ENCODE measurements around the gene SLC29A4.
"Not testable (repeated sequence)": the region's sequence is repeated elsewhere in the genome, so short reads cannot be mapped to it uniquely, and the experiment has no call there.

The SLC29A4 gene

GRCh38 chr7:5276611-5277010 is 6.1 kb upstream of the SLC29A4 start:
- Histone ChIP-seq H3K27me3 (replicated peaks) (no peaks in the 10 kb centered on the region), H3K4me3 (ENCODE audit: low read depth, low read length) (no peak overlapping the region), H3K36me3 (replicated peaks) (no peaks in the 10 kb centered on the region), H3K27ac (no peak overlapping the region)
- in situ Hi-C loops (cut with HindIII; ENCODE audit: low pct_ligation_motif_present, low sequenced_read_pairs) = no loop called here
- TF ChIP-seq CTCF (IDR thresholded peaks at IDR 0.05; ENCODE audit: low read depth, low read length, missing control alignments) = no peak
- DNase-seq = no peak

GRCh38 chr7:5278766-5279165 is 4.0 kb upstream of the SLC29A4 start:
- Histone ChIP-seq H3K36me3 (replicated peaks) (no peaks in the 10 kb centered on the region), H3K27me3 (replicated peaks) (no peaks in the 10 kb centered on the region), H3K4me3 (ENCODE audit: low read depth, low read length) (no peak overlapping the region), H3K27ac (no peak overlapping the region)
- in situ Hi-C loops (cut with HindIII; ENCODE audit: low pct_ligation_motif_present, low sequenced_read_pairs) = no loop called here
- DNase-seq = no peak
- no peak for TF ChIP-seq CTCF (IDR thresholded peaks at IDR 0.05; ENCODE audit: low read depth, low read length, missing control alignments)

GRCh38 chr7:5279734-5280133 is 3.0 kb upstream of the SLC29A4 start:
- H3K36me3 ChIP-seq (replicated peaks) = no peaks in the 10 kb centered on the region
- H3K27me3 ChIP-seq (replicated peaks) = no peaks in the 10 kb centered on the region
- no peak for TF ChIP-seq CTCF (IDR thresholded peaks at IDR 0.05; ENCODE audit: low read depth, low read length, missing control alignments)
- no peak overlapping the region for H3K27ac ChIP-seq
- no peak for DNase-seq
- in situ Hi-C loops (cut with HindIII; ENCODE audit: low pct_ligation_motif_present, low sequenced_read_pairs) = no loop called here
- no peak overlapping the region for H3K4me3 ChIP-seq (ENCODE audit: low read depth, low read length)

- H3K4me3 ChIP-seq (ENCODE audit: low read depth, low read length); H3K27me3 ChIP-seq (replicated peaks); H3K27ac ChIP-seq; H3K36me3 ChIP-seq (replicated peaks); DNase-seq; in situ Hi-C loops (cut with HindIII; ENCODE audit: low pct_ligation_motif_present, low sequenced_read_pairs): not testable (repeated sequence)
Observed at GRCh38 chr7:5281598-5282500, 894 bp upstream of the SLC29A4 start.

- Histone ChIP-seq H3K4me3 (ENCODE audit: low read depth, low read length) (peak overlapping the region; percentile 20), H3K36me3 (replicated peaks) (no peaks in the 10 kb centered on the region), H3K27ac (no peak overlapping the region), H3K27me3 (replicated peaks) (no peaks in the 10 kb centered on the region)
- no peak for TF ChIP-seq CTCF (IDR thresholded peaks at IDR 0.05; ENCODE audit: low read depth, low read length, missing control alignments)
- in situ Hi-C loops (cut with HindIII; ENCODE audit: low pct_ligation_motif_present, low sequenced_read_pairs) = no loop called here
- DNase-seq = no peak
Observed at GRCh38 chr7:5283421-5284303, 919 bp downstream of the SLC29A4 start.

Data from brain microvascular endothelial cell (primary cell).